SK-N-SH (cell line): ENCODE results near the gene THTPA. TPM values are rescaled to one million over a fixed set of nuclear protein-coding genes. Genes with fewer than 3 reads are reported as not detected.

Source experiments
- CTCF ChIA-PET: fragments of 300-600, 350-600 bp; formaldehyde crosslinking; extraction: SDS; loops from one replicate; lab custom pipeline; 2021; lab: Yijun Ruan, JAX
- POLR2A ChIA-PET: fragments of 350-600 bp; sonication (Branson Sonifier 250); formaldehyde crosslinking; extraction: SDS; loops from one replicate; lab custom pipeline; 2020; ENCODE audit warnings: antibody characterized with exemption, inconsistent platforms; lab: Yijun Ruan, JAX
- DNase-seq: peaks from one replicate; pipeline ENCODE4 v3.0.0; 2012
- H2AFZ ChIP-seq: fragments of 200-600 bp; sonication (generic); 2 replicates; pipeline ENCODE4 v1.8.1; 2016; ENCODE audit warnings: antibody characterized with exemption, mild to moderate bottlenecking, low read depth
- H3F3A ChIP-seq: fragments of 200-600 bp; sonication (generic); replicated peaks from 2 replicates; pipeline ENCODE3; 2016; ENCODE audit warnings: antibody characterized with exemption, mild to moderate bottlenecking; ENCODE audit not compliant: insufficient read depth
- H3K27ac ChIP-seq, 2 experiments: fragments of 200-500 bp in 1 of 2; fragments of 200-600 bp in 1 of 2; sonication (Bioruptor generic) in 1 of 2; sonication (generic), shearing (Covaris generic) in 1 of 2; 2 replicates each; pipeline versions ENCODE4 v1.5.1 to v1.6.1; 2014 to 2016; ENCODE audit warnings: low read depth in 2 of 2, inconsistent platforms in 1 of 2, low read length in 1 of 2, mild to moderate bottlenecking in 1 of 2, mixed read lengths in 1 of 2
- H3K27me3 ChIP-seq: fragments of 200-600 bp; sonication (generic), shearing (Covaris generic); 2 replicates; pipeline ENCODE4 v1.6.1; 2016; ENCODE audit warnings: mixed run types; ENCODE audit not compliant: insufficient read depth
- H3K36me3 ChIP-seq, 2 experiments: fragments of 200-500 bp in 1 of 2; fragments of 200-600 bp in 1 of 2; sonication (Bioruptor generic) in 1 of 2; sonication (generic) in 1 of 2; replicated peaks in 1 of 2; 2 replicates each; pipeline versions ENCODE3 to v1.5.1; 2014 to 2016; ENCODE audit warnings: low read length in 1 of 2, mild to moderate bottlenecking in 1 of 2; ENCODE audit not compliant: insufficient read depth in 2 of 2, control insufficient read depth in 1 of 2
- H3K4me1 ChIP-seq, 2 experiments: fragments of 200-500 bp in 1 of 2; fragments of 200-600 bp in 1 of 2; sonication (Bioruptor generic) in 1 of 2; sonication (generic), shearing (Covaris generic) in 1 of 2; 2 replicates each; pipeline versions ENCODE4 v1.5.1 to v1.6.1; 2014 to 2016; ENCODE audit warnings: low read depth in 1 of 2, low read length in 1 of 2, mixed run types in 1 of 2; ENCODE audit not compliant: insufficient read depth in 2 of 2, control insufficient read depth in 1 of 2
- H3K4me2 ChIP-seq: fragments of 200-600 bp; sonication (generic), shearing (Covaris generic); 2 replicates; pipeline ENCODE4 v1.6.1; 2017; ENCODE audit warnings: mixed run types
- H3K4me3 ChIP-seq, 2 experiments: fragments of 200-500 bp in 1 of 2; fragments of 200-600 bp in 1 of 2; sonication (Bioruptor generic) in 1 of 2; sonication (generic), shearing (Covaris generic) in 1 of 2; 2 replicates each; pipeline versions ENCODE4 v1.5.1 to v1.8.1; 2014 to 2016; ENCODE audit warnings: low read depth in 2 of 2, inconsistent platforms in 1 of 2, low read length in 1 of 2, mild to moderate bottlenecking in 1 of 2, mixed read lengths in 1 of 2, moderate library complexity in 1 of 2
- H3K79me2 ChIP-seq: fragments of 200-600 bp; sonication (generic); 2 replicates; pipeline ENCODE4 v1.8.1; 2017; ENCODE audit warnings: mild to moderate bottlenecking; ENCODE audit not compliant: insufficient read depth
- H3K9ac ChIP-seq: fragments of 200-600 bp; sonication (generic); 2 replicates; pipeline ENCODE4 v1.6.1; 2017; ENCODE audit warnings: mixed run types
- H3K9me2 ChIP-seq: fragments of 200-600 bp; sonication (generic); 2 replicates; pipeline ENCODE4 v1.6.1; 2017; ENCODE audit warnings: mixed run types
- H3K9me3 ChIP-seq: fragments of 200-600 bp; sonication (generic); 2 replicates; pipeline ENCODE4 v1.6.1; 2017; ENCODE audit warnings: mixed run types, mild to moderate bottlenecking, moderate library complexity
- H4K20me1 ChIP-seq: fragments of 200-600 bp; sonication (generic); 2 replicates; pipeline ENCODE4 v1.6.1; 2017; ENCODE audit warnings: mild to moderate bottlenecking, mixed run types; ENCODE audit not compliant: insufficient read depth
- ELF1 ChIP-seq: IDR thresholded peaks from 2 replicates; pipeline ENCODE4 v1.4.0; 2012
- FOSL2 ChIP-seq: IDR thresholded peaks from 2 replicates; pipeline ENCODE4 v1.4.0; 2012; ENCODE audit warnings: low read depth, mild to moderate bottlenecking, moderate library complexity, borderline replicate concordance
- FOXJ3 ChIP-seq: sonication (generic); formaldehyde crosslinking; IDR thresholded peaks from 2 replicates; pipeline ENCODE4 v1.5.1; 2020; ENCODE audit warnings: mild to moderate bottlenecking, missing genetic modification reagents
- FOXM1 ChIP-seq: IDR thresholded peaks from 2 replicates; pipeline ENCODE4 v1.4.0; 2012; ENCODE audit warnings: low read depth, mild to moderate bottlenecking
- IRF3 ChIP-seq: fragments of 150-350 bp; IDR thresholded peaks from 2 replicates; pipeline ENCODE4 v1.6.1; 2016; ENCODE audit warnings: mild to moderate bottlenecking, low read depth, low read length
- JUND ChIP-seq: IDR thresholded peaks from 2 replicates; pipeline ENCODE4 v1.4.0; 2012
- MEF2A ChIP-seq: IDR thresholded peaks from 2 replicates; pipeline ENCODE4 v1.4.0; 2012; ENCODE audit warnings: low read depth, borderline replicate concordance
- MXI1 ChIP-seq: IDR thresholded peaks from 2 replicates; pipeline ENCODE4 v1.6.1; 2012; ENCODE audit warnings: mild to moderate bottlenecking, low read depth, low read length, improper control_type of control experiment
- NFIC ChIP-seq: IDR thresholded peaks from 2 replicates; pipeline ENCODE4 v1.4.0; 2012; ENCODE audit warnings: borderline replicate concordance
- NRF1 ChIP-seq: IDR thresholded peaks from 2 replicates; pipeline ENCODE4 v1.6.1; 2012; ENCODE audit warnings: low read depth, mild to moderate bottlenecking, low read length
- REST ChIP-seq: IDR thresholded peaks from 2 replicates; pipeline ENCODE4 v1.6.1; 2012; ENCODE audit warnings: mild to moderate bottlenecking, low read depth, low read length, moderate library complexity
- RXRA ChIP-seq: IDR thresholded peaks from 2 replicates; pipeline ENCODE4 v1.4.0; 2012; ENCODE audit warnings: low read depth, mild to moderate bottlenecking, borderline replicate concordance
- SIN3A ChIP-seq: IDR thresholded peaks from 2 replicates; pipeline ENCODE4 v1.6.1; 2012; ENCODE audit warnings: low read depth, mild to moderate bottlenecking, low read length, moderate library complexity, borderline replicate concordance
- SMC3 ChIP-seq: IDR thresholded peaks from 2 replicates; pipeline ENCODE4 v1.6.1; 2012; ENCODE audit warnings: low read depth, low read length, improper control_type of control experiment
- TCF12 ChIP-seq: IDR thresholded peaks from 2 replicates; pipeline ENCODE4 v1.4.0; 2012
- TEAD4 ChIP-seq: IDR thresholded peaks from 2 replicates; pipeline ENCODE4 v1.4.0; 2012; ENCODE audit warnings: mild to moderate bottlenecking, borderline replicate concordance; ENCODE audit not compliant: insufficient read depth
- WGBS: methylation state at CpG from one replicate; pipeline ENCODE4 v1.1.6; 2017; ENCODE audit warnings: low lambda C conversion rate; 5-methylcytosine and 5-hydroxymethylcytosine counted together
- polyA plus RNA-seq, 3 experiments: library from polyadenylated mRNA; depleted of rRNA; stranded (reverse); fragments of >200 nt; gene quantifications; 2 replicates each; pipeline ENCODE4 v1.2.3, GENCODE V29; 2012
- TF ChIP-seq, protein P1 (sequence below): IDR thresholded peaks from 2 replicates; pipeline ENCODE4; 2012

The THTPA gene
- polyA plus RNA-seq, 1 of the 3 experiments (the other 2 are of a cell fraction), result 16.3 TPM

DNA sequence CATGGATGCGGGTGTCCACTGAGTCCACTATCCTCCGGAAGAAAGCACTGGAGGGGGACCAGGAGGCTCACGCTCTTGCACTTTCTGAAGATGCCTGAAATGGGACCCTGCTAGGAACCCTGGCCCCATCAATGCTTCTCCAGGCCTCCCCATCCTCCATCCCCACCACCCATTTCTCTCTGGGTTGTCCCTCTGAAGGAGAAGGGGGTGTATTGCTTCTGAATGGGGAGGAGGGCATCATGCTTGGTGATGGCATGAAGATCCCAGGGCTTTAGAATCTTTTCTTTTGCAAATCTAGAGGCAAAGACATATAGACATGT, 23.2 kb downstream of the THTPA start:
- no peak overlapping the region for H3K9ac ChIP-seq
- ChIA-PET CTCF (interaction anchor here (1.3 to 4.3 kb wide), 5 partner anchors 10 to 53 kb away, joined by 3 to 19 read pairs (median 5); no protein-coding TSS in a partner anchor), POLR2A (interaction anchor here (0.9 to 1.5 kb wide), 4 partner anchors 10 to 19 kb away, joined by 4 to 8 read pairs (median 5); partner anchors contain the start of gene AP1G2)
- WGBS, result 58% methylated on average over 3 of the region's 3 CpGs
- H3K9me3 ChIP-seq, result no peaks in the 10 kb centered on the region
- peak overlapping the region; percentile 82 for H3K4me2 ChIP-seq
- no peak for TF ChIP-seq RXRA
- TF ChIP-seq, protein P1, sequence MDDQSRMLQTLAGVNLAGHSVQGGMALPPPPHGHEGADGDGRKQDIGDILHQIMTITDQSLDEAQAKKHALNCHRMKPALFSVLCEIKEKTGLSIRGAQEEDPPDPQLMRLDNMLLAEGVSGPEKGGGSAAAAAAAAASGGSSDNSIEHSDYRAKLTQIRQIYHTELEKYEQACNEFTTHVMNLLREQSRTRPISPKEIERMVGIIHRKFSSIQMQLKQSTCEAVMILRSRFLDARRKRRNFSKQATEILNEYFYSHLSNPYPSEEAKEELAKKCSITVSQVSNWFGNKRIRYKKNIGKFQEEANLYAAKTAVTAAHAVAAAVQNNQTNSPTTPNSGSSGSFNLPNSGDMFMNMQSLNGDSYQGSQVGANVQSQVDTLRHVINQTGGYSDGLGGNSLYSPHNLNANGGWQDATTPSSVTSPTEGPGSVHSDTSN, result no peak
- no peak for TF ChIP-seq MEF2A
- TF ChIP-seq SMC3, result no peak
- TF ChIP-seq FOSL2, result no peak
- no peak for TF ChIP-seq FOXJ3 (CRISPR knock-in tag)
- no peak for TF ChIP-seq NRF1
- TF ChIP-seq NFIC, result no peak
- TF ChIP-seq JUND, result no peak
- no peak for TF ChIP-seq TCF12
- no peak for TF ChIP-seq REST
- no peak for TF ChIP-seq TEAD4
- TF ChIP-seq SIN3A, result no peak
- TF ChIP-seq IRF3, result no peak
- no peak for TF ChIP-seq ELF1
- TF ChIP-seq MXI1, result no peak
- no peak for TF ChIP-seq FOXM1
- H3K9me2 ChIP-seq, result no peaks in the 10 kb centered on the region
- no peaks in the 10 kb centered on the region for H3K27me3 ChIP-seq
- peak overlapping the region; percentile 61 to 66; a peak in 2 of 4 replicates for H3K4me3 ChIP-seq
- H3K36me3 ChIP-seq, result no peaks in the 10 kb centered on the region
- no peaks in the 10 kb centered on the region for H3F3A ChIP-seq
- H3K27ac ChIP-seq, result peak overlapping the region in 1 of 2 experiments; percentile 94; a peak in 2 of 4 replicates
- DNase-seq, result peak; percentile 65
- peaks cover 0 to 28% of the 10 kb centered on the region in 2 experiments; a peak in 1 of 4 replicates for H3K4me1 ChIP-seq
- peak overlapping the region; percentile 81; the same call in 1 of the 2 replicates for H2AFZ ChIP-seq
- no peaks in the 10 kb centered on the region for H4K20me1 ChIP-seq
- H3K79me2 ChIP-seq, result no peaks in the 10 kb centered on the region
